HG03139 (cell line): ENCODE results near the gene KCNC3.

Experiments
- ATAC-seq: cut with Tn5 transposase; IDR thresholded peaks from one replicate; pipeline ENCODE4 v1.9.1; 2021; ENCODE audit not compliant: unreplicated experiment

Gene KCNC3

GRCh38 chr19:50328224-50328872 lies 829 bp downstream of the KCNC3 start:
- no peak for ATAC-seq

GRCh38 chr19:50327461-50328223 lies 1.5 kb downstream of the KCNC3 start:
- ATAC-seq: no peak

- ATAC-seq: no peak
Measured at GRCh38 chr19:50327013-50327412, 2.2 kb downstream of the KCNC3 start.

- no peak for ATAC-seq
Measured at GRCh38 chr19:50326101-50326664, 3.0 kb downstream of the KCNC3 start.

- ATAC-seq: no peak
Measured at GRCh38 chr19:50325310-50326100, 3.7 kb downstream of the KCNC3 start.

- no peak for ATAC-seq
Measured at GRCh38 chr19:50324331-50324730, 4.8 kb downstream of the KCNC3 start.

- ATAC-seq: no peak
Measured at GRCh38 chr19:50323782-50324133, 5.4 kb downstream of the KCNC3 start.

- ATAC-seq: no peak
Measured at GRCh38 chr19:50322931-50323781, 6.0 kb downstream of the KCNC3 start.

GRCh38 chr19:50322234-50322633 lies 6.9 kb downstream of the KCNC3 start:
- ATAC-seq: no peak

- ATAC-seq: no peak
Measured at GRCh38 chr19:50321831-50322230, 7.3 kb downstream of the KCNC3 start.

GRCh38 chr19:50320596-50320995 lies 8.6 kb downstream of the KCNC3 start:
- no peak for ATAC-seq

GRCh38 chr19:50320051-50320450 lies 9.1 kb downstream of the KCNC3 start:
- ATAC-seq: no peak

GRCh38 chr19:50319156-50319555 lies 10.0 kb downstream of the KCNC3 start:
- ATAC-seq: no peak

GRCh38 chr19:50318438-50318837 lies 10.7 kb downstream of the KCNC3 start:
- ATAC-seq: no peak

GRCh38 chr19:50317115-50317514 lies 12.1 kb downstream of the KCNC3 start:
- ATAC-seq: no peak

- no peak for ATAC-seq
Measured at GRCh38 chr19:50315773-50316448, 13.3 kb downstream of the KCNC3 start.

- ATAC-seq: no peak
Measured at GRCh38 chr19:50314724-50315708, 14.2 kb downstream of the KCNC3 start.

GRCh38 chr19:50313812-50314536 lies 15.2 kb downstream of the KCNC3 start:
- ATAC-seq: no peak
